ENCODE measurements around the gene CD300LD.

CD300LD gene

DNA sequence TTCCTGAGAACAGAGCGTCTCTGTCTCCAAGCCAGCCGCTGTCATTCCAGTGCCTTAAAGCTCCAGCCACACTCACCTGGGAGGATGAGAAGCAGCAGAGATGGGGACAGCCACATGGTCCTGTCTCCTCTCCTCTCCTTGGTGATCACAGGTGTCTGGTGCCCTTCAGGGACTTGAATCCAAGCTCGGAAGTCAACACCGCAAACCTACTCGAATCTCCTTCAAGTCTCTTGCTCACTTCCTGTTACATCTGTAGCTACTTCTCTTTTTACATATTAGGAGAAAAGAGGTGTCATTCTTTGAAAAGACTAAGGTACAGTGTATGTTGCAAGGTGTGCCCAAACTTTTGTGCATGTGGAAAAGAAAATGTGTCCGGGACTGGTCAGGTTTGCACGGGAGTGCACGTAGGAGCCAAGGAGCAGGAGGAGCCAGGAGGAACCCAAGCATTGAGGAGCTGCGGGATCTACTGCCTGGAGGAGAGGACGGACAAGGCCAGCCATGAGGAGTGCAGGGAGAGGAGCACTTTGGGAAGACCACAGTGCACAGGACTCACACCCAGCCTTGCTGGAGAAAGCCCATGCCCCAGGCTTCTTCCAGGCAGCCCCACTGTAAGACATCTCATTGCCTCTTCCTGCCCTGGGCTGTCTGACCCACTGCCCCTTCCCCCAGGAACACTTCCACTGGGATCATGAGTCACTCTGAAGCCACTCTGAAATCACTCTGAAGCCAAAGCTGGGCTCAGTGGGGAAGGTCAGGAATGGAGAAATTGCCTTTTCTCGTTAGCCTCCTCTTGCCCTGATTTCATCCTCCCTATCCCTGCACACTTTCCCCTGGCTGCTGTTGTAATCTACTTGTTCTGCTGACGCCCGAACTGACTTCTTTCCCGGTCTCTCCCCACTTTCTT is at the start of gene CD300LD:
TSS of gene CD300LD (minus strand) at position 197 of the 904 bp plus-strand sequence. CDS start at position 116, 81 bp downstream.
- Histone ChIP-seq H3K27ac (ENCODE audit: low read depth, low read length) (no peak within 1 kb of the TSS), H3K9me3 (ENCODE audit: insufficient read depth, low read length) (no peaks in the 10 kb centered on the region), H2AFZ (ENCODE audit: low read depth, low read length, severe bottlenecking) (no peak within 1 kb of the TSS), H3K9ac (ENCODE audit: low read length) (no peak within 1 kb of the TSS), H3K4me3 (ENCODE audit: insufficient read depth, low read length, poor library complexity, severe bottlenecking) (no peak within 1 kb of the TSS), H3K79me2 (ENCODE audit: insufficient read depth, low read length) (no peaks in the 10 kb centered on the region), H3K36me3 (ENCODE audit: low read length) (no peaks in the 10 kb centered on the region), H4K20me1 (ENCODE audit: low read depth, low read length) (no peaks in the 10 kb centered on the region), H3F3A (ENCODE audit: insufficient read depth) (no peaks in the 10 kb centered on the region), H3K9me2 (replicated peaks; ENCODE audit: insufficient read depth, low read length) (no peaks in the 10 kb centered on the region), H3K27me3 (ENCODE audit: low read length) (no peaks in the 10 kb centered on the region), H3K4me2 (ENCODE audit: low read depth, low read length, poor library complexity, severe bottlenecking) (no peak within 1 kb of the TSS)
- TF ChIP-seq, protein P1, sequence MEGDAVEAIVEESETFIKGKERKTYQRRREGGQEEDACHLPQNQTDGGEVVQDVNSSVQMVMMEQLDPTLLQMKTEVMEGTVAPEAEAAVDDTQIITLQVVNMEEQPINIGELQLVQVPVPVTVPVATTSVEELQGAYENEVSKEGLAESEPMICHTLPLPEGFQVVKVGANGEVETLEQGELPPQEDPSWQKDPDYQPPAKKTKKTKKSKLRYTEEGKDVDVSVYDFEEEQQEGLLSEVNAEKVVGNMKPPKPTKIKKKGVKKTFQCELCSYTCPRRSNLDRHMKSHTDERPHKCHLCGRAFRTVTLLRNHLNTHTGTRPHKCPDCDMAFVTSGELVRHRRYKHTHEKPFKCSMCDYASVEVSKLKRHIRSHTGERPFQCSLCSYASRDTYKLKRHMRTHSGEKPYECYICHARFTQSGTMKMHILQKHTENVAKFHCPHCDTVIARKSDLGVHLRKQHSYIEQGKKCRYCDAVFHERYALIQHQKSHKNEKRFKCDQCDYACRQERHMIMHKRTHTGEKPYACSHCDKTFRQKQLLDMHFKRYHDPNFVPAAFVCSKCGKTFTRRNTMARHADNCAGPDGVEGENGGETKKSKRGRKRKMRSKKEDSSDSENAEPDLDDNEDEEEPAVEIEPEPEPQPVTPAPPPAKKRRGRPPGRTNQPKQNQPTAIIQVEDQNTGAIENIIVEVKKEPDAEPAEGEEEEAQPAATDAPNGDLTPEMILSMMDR (IDR thresholded peaks at IDR 0.05; ENCODE audit: insufficient read depth, low read length, poor library complexity, severe bottlenecking) = no peak
- no peak for TF ChIP-seq EZH2phosphoT487 (conservative IDR thresholded peaks at IDR 0.05; ENCODE audit: low read length)

DNA sequence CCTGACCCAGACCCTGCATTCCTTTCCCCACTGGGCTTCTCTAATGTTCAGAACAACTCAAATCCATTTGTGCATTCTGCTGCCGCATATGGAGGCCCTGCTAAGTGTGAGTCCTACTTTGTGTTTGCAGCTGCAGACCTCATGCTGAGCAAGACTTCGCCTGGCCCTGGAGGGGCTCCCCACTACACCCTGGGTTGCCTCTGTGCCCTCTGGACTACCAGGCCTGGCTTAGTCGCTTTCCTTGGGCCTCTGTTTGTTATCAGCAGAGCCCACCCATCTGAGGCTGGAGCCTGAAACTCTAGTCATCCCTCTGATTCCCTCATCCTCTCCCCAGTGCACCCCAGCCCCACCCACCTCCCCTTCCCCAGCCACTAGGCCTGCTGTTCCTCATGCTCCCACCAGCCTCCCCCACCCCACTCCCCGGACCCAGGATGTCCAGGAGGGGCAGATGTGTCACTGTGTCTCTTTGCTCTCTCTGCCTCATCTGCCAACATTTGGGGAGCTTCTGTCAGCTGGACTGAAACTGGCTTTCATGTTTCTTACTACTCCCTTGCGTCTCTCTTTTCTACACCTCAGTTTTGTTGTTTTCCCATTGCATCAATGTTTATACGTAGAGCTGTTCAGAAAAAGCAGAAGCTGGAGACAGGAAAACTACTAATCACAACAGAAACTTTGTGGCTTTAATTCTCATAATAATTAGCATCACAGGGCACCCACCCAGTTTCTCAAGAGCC is 49.3 kb upstream of the CD300LD start:
- no peaks in the 10 kb centered on the region for H3K9me3 ChIP-seq (ENCODE audit: insufficient read depth, low read length)
- H4K20me1 ChIP-seq (ENCODE audit: low read depth, low read length) = no peaks in the 10 kb centered on the region
- no peak overlapping the region for H3K27ac ChIP-seq (ENCODE audit: low read depth, low read length)
- no peaks in the 10 kb centered on the region for H3K36me3 ChIP-seq (ENCODE audit: low read length)
- H3K79me2 ChIP-seq (ENCODE audit: insufficient read depth, low read length) = no peaks in the 10 kb centered on the region
- H2AFZ ChIP-seq (ENCODE audit: low read depth, low read length, severe bottlenecking) = no peak overlapping the region
- no peak overlapping the region for H3K9ac ChIP-seq (ENCODE audit: low read length)
- no peak for TF ChIP-seq EZH2phosphoT487 (conservative IDR thresholded peaks at IDR 0.05; ENCODE audit: low read length)
- TF ChIP-seq, protein P1 (IDR thresholded peaks at IDR 0.05; ENCODE audit: insufficient read depth, low read length, poor library complexity, severe bottlenecking) = no peak
- no peaks in the 10 kb centered on the region for H3F3A ChIP-seq (ENCODE audit: insufficient read depth)
- H3K4me3 ChIP-seq (ENCODE audit: insufficient read depth, low read length, poor library complexity, severe bottlenecking) = no peak overlapping the region
- H3K9me2 ChIP-seq (replicated peaks; ENCODE audit: insufficient read depth, low read length) = no peaks in the 10 kb centered on the region
- H3K27me3 ChIP-seq (ENCODE audit: low read length) = no peaks in the 10 kb centered on the region
- H3K4me2 ChIP-seq (ENCODE audit: low read depth, low read length, poor library complexity, severe bottlenecking) = no peak overlapping the region

DNA sequence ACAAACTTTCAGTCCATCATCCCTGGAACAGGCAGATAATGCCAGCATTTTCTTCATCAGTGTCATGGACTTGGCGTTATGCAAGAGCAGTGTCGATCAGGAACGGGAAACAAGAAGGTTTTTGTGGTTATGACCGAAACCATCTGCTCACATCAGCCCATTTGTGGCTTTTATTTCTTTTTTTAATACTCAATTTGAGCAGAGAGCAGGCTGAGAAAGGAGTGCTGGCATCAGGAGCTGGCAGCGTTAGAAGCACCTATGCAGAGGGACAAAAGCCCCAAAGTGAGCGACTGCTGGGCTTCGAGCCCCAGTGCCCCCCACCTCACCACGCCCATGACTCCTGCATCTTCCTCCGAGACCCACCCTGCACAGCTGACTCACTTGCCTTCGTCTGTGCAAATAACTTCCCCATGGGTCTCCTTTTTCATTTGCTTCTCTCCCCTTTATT is 47.6 kb upstream of the CD300LD start:
- Histone ChIP-seq H4K20me1 (ENCODE audit: low read depth, low read length) (no peaks in the 10 kb centered on the region), H3K4me3 (ENCODE audit: insufficient read depth, low read length, poor library complexity, severe bottlenecking) (no peak overlapping the region), H3K27me3 (ENCODE audit: low read length) (no peaks in the 10 kb centered on the region), H3K9me3 (ENCODE audit: insufficient read depth, low read length) (no peaks in the 10 kb centered on the region), H3K4me2 (ENCODE audit: low read depth, low read length, poor library complexity, severe bottlenecking) (no peak overlapping the region), H3K36me3 (ENCODE audit: low read length) (no peaks in the 10 kb centered on the region), H3K79me2 (ENCODE audit: insufficient read depth, low read length) (no peaks in the 10 kb centered on the region), H3K27ac (ENCODE audit: low read depth, low read length) (no peak overlapping the region), H3F3A (ENCODE audit: insufficient read depth) (no peaks in the 10 kb centered on the region), H3K9me2 (replicated peaks; ENCODE audit: insufficient read depth, low read length) (no peaks in the 10 kb centered on the region), H3K9ac (ENCODE audit: low read length) (no peak overlapping the region), H2AFZ (ENCODE audit: low read depth, low read length, severe bottlenecking) (no peak overlapping the region)
- TF ChIP-seq, protein P1 (IDR thresholded peaks at IDR 0.05; ENCODE audit: insufficient read depth, low read length, poor library complexity, severe bottlenecking) = no peak
- TF ChIP-seq EZH2phosphoT487 (conservative IDR thresholded peaks at IDR 0.05; ENCODE audit: low read length) = no peak

Data from SU-DHL-6 (cell line).